ENCODE measurements around the gene CYP3A4.
A peak's percentile ranks its signal among the peaks of the same experiment; 100 is the strongest.

The CYP3A4 gene

DNA sequence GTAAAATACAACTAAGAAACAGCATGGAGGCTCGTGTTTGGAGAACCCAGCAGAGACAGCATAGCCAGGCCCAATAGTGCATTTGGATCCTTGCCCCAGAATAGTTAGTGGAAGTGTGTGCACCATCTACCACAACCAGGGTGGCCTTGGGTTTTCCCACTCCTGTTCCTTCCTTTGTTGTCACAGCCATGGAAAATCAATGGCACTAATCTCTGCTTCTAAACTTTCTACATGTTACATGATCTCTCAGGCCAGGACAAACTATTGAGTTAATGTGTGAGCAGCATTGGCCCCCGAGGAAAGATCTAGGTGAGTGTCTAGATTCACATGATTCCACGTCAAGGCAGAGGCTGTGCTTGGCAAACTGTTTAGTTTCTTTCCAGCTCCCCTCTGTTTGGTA is 51.0 kb downstream of the CYP3A4 start:
- no peak for DNase-seq (ENCODE audit: low read depth)
- no peak overlapping the region for H3K4me3 ChIP-seq (ENCODE audit: low read depth, low read length)
- no peak for TF ChIP-seq POLR2A (IDR thresholded peaks at IDR 0.05; ENCODE audit: extremely low read depth, insufficient read length)
- TF ChIP-seq, protein P1, sequence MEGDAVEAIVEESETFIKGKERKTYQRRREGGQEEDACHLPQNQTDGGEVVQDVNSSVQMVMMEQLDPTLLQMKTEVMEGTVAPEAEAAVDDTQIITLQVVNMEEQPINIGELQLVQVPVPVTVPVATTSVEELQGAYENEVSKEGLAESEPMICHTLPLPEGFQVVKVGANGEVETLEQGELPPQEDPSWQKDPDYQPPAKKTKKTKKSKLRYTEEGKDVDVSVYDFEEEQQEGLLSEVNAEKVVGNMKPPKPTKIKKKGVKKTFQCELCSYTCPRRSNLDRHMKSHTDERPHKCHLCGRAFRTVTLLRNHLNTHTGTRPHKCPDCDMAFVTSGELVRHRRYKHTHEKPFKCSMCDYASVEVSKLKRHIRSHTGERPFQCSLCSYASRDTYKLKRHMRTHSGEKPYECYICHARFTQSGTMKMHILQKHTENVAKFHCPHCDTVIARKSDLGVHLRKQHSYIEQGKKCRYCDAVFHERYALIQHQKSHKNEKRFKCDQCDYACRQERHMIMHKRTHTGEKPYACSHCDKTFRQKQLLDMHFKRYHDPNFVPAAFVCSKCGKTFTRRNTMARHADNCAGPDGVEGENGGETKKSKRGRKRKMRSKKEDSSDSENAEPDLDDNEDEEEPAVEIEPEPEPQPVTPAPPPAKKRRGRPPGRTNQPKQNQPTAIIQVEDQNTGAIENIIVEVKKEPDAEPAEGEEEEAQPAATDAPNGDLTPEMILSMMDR (IDR thresholded peaks at IDR 0.05; ENCODE audit: low read depth, low read length), result no peak
- TF ChIP-seq MYC (IDR thresholded peaks at IDR 0.05; ENCODE audit: low read depth, low read length), result no peak
- TF ChIP-seq, protein P2, sequence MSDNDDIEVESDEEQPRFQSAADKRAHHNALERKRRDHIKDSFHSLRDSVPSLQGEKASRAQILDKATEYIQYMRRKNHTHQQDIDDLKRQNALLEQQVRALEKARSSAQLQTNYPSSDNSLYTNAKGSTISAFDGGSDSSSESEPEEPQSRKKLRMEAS (IDR thresholded peaks at IDR 0.05; ENCODE audit: low read depth, low read length), result no peak

DNA sequence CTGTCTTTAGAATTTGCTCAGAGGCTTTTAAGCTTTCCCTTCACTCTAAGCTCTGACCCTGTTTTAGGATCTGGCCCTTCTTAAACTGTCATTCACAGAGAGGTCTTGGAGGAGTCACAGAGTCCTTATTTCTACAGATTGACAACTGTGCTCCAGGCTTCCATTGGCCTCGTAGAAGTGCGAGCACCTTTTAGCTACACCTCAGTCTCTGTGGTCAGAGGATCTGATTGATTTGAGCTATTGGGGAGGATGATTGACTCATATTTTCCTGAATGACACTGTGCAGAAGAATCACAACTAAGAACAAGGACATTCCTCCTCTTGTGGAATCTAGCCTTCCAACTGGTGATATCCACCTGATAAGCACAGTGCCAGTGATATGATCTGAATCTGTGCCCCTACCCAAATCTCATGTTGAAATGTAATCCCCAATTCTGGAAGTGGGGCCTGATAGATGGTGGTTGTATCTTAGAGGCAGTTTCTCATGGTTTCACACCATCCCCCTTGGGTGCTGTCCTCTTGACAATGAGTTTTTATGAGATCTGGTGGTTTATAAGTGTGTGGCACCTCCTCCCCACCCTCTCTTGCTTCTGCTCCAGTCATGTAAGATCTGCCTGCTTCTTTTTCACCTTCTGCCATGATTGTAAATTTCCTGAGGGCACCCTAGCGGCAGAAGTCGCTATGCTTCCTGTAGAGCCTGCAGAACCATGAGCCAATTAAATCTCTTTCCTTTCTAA is 52.2 kb downstream of the CYP3A4 start:
- no peak for DNase-seq (ENCODE audit: low read depth)
- TF ChIP-seq, protein P2 (IDR thresholded peaks at IDR 0.05; ENCODE audit: low read depth, low read length), result no peak
- TF ChIP-seq, protein P1 (IDR thresholded peaks at IDR 0.05; ENCODE audit: low read depth, low read length), result no peak

DNA sequence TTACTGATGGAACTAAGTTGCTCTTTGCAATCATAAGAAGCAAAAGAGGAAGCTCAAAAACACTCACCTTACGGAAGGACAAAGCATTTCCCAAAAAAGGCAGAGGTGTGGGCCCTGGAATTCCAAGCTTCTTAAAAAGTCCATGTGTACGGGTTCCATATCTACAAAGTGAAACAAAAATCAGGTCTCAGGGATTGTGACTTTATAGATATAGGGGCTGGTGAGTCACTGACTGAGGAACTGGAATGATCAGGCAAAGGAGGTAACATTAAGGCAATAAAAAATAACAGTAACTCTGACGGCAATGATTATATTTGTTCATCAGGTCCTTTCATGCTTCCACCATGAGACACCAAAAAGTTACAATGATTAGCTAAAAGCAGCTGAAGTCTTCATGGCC is 53.0 kb downstream of the CYP3A4 start:
- H3K4me3 ChIP-seq (ENCODE audit: low read depth, low read length), result no peak overlapping the region
- no peak for TF ChIP-seq POLR2A (IDR thresholded peaks at IDR 0.05; ENCODE audit: extremely low read depth, insufficient read length)
- no peak for TF ChIP-seq MYC (IDR thresholded peaks at IDR 0.05; ENCODE audit: low read depth, low read length)
- TF ChIP-seq, protein P1 (IDR thresholded peaks at IDR 0.05; ENCODE audit: low read depth, low read length), result no peak
- TF ChIP-seq, protein P2 (IDR thresholded peaks at IDR 0.05; ENCODE audit: low read depth, low read length), result no peak
- DNase-seq (ENCODE audit: low read depth), result no peak

More for the DNA sequence above, 52.2 kb downstream of the CYP3A4 start:
- no peak overlapping the region for H3K4me3 ChIP-seq (ENCODE audit: low read depth, low read length)

DNA sequence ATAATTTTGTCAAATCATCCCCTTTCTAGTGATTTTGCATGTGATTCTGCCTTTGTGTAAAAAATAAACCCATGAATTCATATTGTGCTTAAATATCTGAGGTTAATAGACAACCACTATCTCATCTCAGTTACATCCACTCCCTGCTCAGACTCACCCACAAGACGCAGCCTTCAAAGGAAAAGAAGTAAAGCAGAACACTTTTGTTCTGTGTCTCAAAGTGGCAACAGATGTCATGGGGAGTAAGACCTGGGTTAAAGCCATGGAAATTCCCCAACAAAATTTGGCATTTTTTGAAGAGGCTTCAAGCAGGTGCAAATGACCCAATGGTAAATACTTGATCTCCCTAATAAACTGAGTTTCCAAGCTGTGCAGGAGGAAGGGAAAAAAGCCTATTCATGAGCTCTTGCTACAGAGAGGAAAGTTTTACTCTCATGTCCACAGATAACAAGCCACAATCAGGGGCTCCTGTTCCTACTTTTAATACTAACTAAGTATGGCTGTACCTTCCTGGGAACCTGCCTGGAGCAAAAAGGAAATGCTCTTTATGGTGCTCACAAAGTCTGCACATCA is 53.7 kb downstream of the CYP3A4 start:
- TF ChIP-seq, protein P2 (IDR thresholded peaks at IDR 0.05; ENCODE audit: low read depth, low read length), result no peak
- TF ChIP-seq, protein P1 (IDR thresholded peaks at IDR 0.05; ENCODE audit: low read depth, low read length), result no peak
- no peak for TF ChIP-seq MYC (IDR thresholded peaks at IDR 0.05; ENCODE audit: low read depth, low read length)
- TF ChIP-seq POLR2A (IDR thresholded peaks at IDR 0.05; ENCODE audit: extremely low read depth, insufficient read length), result no peak
- H3K4me3 ChIP-seq (ENCODE audit: low read depth, low read length), result no peak overlapping the region
- no peak for DNase-seq (ENCODE audit: low read depth)

DNA sequence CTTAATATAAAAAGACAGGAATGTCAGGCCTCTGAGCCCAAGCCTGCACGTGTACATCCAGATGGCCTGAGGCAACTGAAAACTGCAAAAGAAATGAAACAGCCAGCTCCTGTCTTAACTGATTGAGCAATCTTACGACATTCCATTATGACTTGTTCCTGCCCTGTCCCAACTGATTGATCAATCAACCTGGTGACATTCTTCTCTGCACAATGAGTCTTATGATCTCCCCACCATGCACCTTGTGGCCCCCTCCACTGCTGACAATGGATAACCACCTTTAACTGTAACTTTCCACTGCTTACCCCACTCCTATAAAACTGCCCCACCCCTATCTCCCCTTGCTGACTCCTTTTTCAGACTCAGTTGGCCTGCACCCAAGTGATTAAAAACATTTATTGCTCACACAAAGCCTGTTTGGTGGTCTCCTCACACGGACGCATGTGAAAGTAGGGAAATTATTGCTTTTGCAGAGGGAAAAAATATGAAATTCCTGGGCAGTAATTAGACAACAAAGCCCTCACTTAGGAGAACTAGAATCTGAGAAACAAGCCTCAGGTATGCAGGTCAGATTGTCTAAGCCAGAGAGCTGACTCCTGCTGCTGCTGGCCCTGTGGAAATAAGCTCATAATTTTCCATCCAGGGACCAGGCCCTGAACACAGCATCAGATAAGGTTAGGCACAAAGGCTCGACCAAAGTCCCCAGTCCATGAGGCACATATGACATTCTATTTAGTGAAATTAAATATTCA is 54.3 kb downstream of the CYP3A4 start:
- TF ChIP-seq, protein P2 (IDR thresholded peaks at IDR 0.05; ENCODE audit: low read depth, low read length), result no peak
- no peak for TF ChIP-seq POLR2A (IDR thresholded peaks at IDR 0.05; ENCODE audit: extremely low read depth, insufficient read length)
- TF ChIP-seq MYC (IDR thresholded peaks at IDR 0.05; ENCODE audit: low read depth, low read length), result no peak
- TF ChIP-seq, protein P1 (IDR thresholded peaks at IDR 0.05; ENCODE audit: low read depth, low read length), result no peak
- H3K4me3 ChIP-seq (ENCODE audit: low read depth, low read length), result no peak overlapping the region
- peak; percentile 16 for DNase-seq (ENCODE audit: low read depth)

Data from NB4 (cell line).